ENCODE results near the gene FCRL1. TPM values are rescaled to one million over a fixed set of nuclear protein-coding genes. Genes with fewer than 3 reads are reported as not detected.

FCRL1 gene
- total RNA-seq, 2 experiments from 2014 or later = not detected

- no peak overlapping the region for H3K4me3 Mint-ChIP-seq
- H3K27ac Mint-ChIP-seq = no peak overlapping the region
- intact Hi-C loops (cut with micrococcal nuclease) = no loop called here
- H3K9me3 Mint-ChIP-seq = no peaks in the 10 kb centered on the region
- no peaks in the 10 kb centered on the region for H3K4me1 Mint-ChIP-seq (ENCODE audit: low read depth)
- peaks cover 2% of the 10 kb centered on the region for H3K27me3 Mint-ChIP-seq (ENCODE audit: low read depth)
- H3K36me3 Mint-ChIP-seq (ENCODE audit: low read depth) = no peaks in the 10 kb centered on the region
- DNase-seq = no peak
- CTCF ChIA-PET = no interaction called here
Observed at GRCh38 chr1:157831968-157832626, 12.2 kb upstream of the FCRL1 start.

DNA sequence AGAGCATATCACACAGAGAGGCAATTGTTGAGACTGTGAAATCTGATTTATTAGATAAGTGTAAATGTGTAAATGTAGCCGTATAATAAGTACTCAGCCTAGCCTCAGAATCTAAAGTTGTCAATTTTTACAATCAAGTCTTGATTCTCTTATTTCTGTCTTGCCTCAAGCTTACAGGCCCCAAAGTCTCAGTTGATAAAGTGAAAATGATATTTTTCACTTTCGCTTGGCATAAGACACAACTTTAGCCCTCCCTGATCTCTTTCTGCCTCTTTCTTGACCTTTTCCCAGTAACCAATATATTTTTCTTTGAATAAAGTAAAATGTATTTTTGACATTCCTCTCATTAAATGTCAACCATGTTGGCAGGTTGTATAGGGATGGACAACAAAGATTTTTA, 11.0 kb upstream of the FCRL1 start:
- Mint-ChIP-seq H3K27me3 (ENCODE audit: low read depth) (peaks cover 2% of the 10 kb centered on the region), H3K27ac (no peak overlapping the region), H3K4me3 (no peak overlapping the region), H3K9me3 (no peaks in the 10 kb centered on the region), H3K36me3 (ENCODE audit: low read depth) (no peaks in the 10 kb centered on the region), H3K4me1 (ENCODE audit: low read depth) (no peaks in the 10 kb centered on the region)
- CTCF ChIA-PET = no interaction called here
- intact Hi-C loops (cut with micrococcal nuclease) = no loop called here
- DNase-seq = no peak

GRCh38 chr1:157829711-157830110, 9.8 kb upstream of the FCRL1 start:
- no peak for DNase-seq
- intact Hi-C loops (cut with micrococcal nuclease) = loop anchor here (5.0 kb wide), 1 partner anchor 37 kb away; no protein-coding TSS in a partner anchor
- H3K36me3 Mint-ChIP-seq (ENCODE audit: low read depth) = no peaks in the 10 kb centered on the region
- CTCF ChIA-PET = no interaction called here
- H3K27ac Mint-ChIP-seq = no peak overlapping the region
- no peaks in the 10 kb centered on the region for H3K9me3 Mint-ChIP-seq
- no peaks in the 10 kb centered on the region for H3K4me1 Mint-ChIP-seq (ENCODE audit: low read depth)
- no peak overlapping the region for H3K4me3 Mint-ChIP-seq
- H3K27me3 Mint-ChIP-seq (ENCODE audit: low read depth) = peaks cover 4% of the 10 kb centered on the region

DNA sequence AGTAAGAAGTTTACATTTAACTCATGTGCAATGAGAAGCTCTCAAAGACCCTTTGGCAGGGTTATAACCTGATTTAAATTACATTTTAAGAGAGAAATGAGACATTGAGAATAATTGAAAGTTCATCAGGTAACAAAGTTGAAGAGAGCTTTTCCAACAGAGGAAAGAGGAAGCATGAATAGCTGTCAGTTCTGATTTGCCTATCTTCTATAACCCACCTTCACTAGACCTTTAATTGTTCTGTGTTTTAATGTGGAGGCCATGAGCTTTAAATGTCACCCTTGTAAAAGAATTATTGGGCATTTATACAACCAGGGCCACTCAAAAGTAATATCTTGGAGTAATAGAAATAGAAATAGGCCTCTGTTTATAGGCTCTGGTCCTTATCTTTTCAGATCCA, 9.3 kb upstream of the FCRL1 start:
- CTCF ChIA-PET = interaction anchor here (0.7 kb wide), 1 partner anchor 118 kb away, joined by 4 read pairs; no protein-coding TSS in a partner anchor
- no peaks in the 10 kb centered on the region for H3K9me3 Mint-ChIP-seq
- no peak overlapping the region for H3K27ac Mint-ChIP-seq
- no peaks in the 10 kb centered on the region for H3K36me3 Mint-ChIP-seq (ENCODE audit: low read depth)
- no peak for DNase-seq
- H3K4me3 Mint-ChIP-seq = no peak overlapping the region
- peaks cover 4% of the 10 kb centered on the region for H3K27me3 Mint-ChIP-seq (ENCODE audit: low read depth)
- intact Hi-C loops (cut with micrococcal nuclease) = loop anchor here (5.0 kb wide), 1 partner anchor 37 kb away; no protein-coding TSS in a partner anchor
- no peaks in the 10 kb centered on the region for H3K4me1 Mint-ChIP-seq (ENCODE audit: low read depth)

- Mint-ChIP-seq H3K4me1 (ENCODE audit: low read depth) (no peaks in the 10 kb centered on the region), H3K27me3 (ENCODE audit: low read depth) (peaks cover 5% of the 10 kb centered on the region), H3K36me3 (ENCODE audit: low read depth) (no peaks in the 10 kb centered on the region), H3K4me3 (no peak overlapping the region), H3K27ac (no peak overlapping the region), H3K9me3 (no peaks in the 10 kb centered on the region)
- CTCF ChIA-PET = no interaction called here
- intact Hi-C loops (cut with micrococcal nuclease) = no loop called here
- DNase-seq = no peak
Observed at GRCh38 chr1:157820299-157820698, 379 bp upstream of the FCRL1 start.

GRCh38 chr1:157819215-157819614, 705 bp downstream of the FCRL1 start:
- intact Hi-C loops (cut with micrococcal nuclease) = no loop called here
- Mint-ChIP-seq H3K27ac (no peak overlapping the region), H3K36me3 (ENCODE audit: low read depth) (no peaks in the 10 kb centered on the region), H3K4me3 (no peak overlapping the region), H3K27me3 (ENCODE audit: low read depth) (peaks cover 7% of the 10 kb centered on the region), H3K4me1 (ENCODE audit: low read depth) (no peaks in the 10 kb centered on the region), H3K9me3 (peaks cover 2% of the 10 kb centered on the region)
- CTCF ChIA-PET = no interaction called here
- DNase-seq = no peak

GRCh38 chr1:157813269-157813668, 6.7 kb downstream of the FCRL1 start:
- Mint-ChIP-seq H3K4me1 (ENCODE audit: low read depth) (no peaks in the 10 kb centered on the region), H3K9me3 (peaks cover 18% of the 10 kb centered on the region)
- CTCF ChIA-PET = no interaction called here

DNA sequence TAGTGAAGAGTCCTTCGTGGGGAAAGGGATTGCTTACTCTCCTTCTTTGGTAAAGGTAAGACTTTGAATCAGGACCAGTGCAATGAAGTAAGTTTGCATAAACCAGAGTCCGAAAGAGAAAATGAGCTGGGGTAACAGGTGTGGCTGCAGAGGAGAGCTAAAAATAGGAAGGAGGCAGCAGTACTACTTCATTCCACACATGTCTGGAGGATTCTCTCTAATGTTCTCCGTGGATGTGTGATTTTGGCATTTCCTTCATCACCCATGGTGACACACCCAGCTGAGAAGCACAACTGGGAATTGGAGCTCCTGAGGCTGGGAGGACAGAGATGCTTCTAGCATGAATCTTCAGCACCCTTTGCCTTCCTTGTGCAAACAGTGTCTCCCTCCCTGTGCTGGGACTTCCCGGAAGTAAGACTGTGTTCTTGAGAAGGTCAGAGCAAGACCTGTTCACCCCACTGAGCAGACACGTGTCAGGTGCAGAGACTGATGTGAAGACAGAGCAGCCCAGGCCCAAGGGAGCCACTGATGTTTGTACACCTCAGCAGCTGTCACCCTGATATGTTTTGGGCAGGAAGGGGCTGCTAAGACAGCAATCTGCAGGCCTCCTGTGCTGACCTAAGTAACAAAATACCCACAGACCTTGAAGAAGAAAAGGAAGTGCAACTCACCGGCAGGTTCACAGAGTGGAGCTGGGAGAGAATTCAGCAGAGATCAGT, 13.3 kb downstream of the FCRL1 start:
- CTCF ChIA-PET = no interaction called here
- no peaks in the 10 kb centered on the region for H3K36me3 Mint-ChIP-seq (ENCODE audit: low read depth)
- H3K9me3 Mint-ChIP-seq = no peaks in the 10 kb centered on the region
- no peak for DNase-seq
- no peaks in the 10 kb centered on the region for H3K4me1 Mint-ChIP-seq (ENCODE audit: low read depth)
- peaks cover 4% of the 10 kb centered on the region for H3K27me3 Mint-ChIP-seq (ENCODE audit: low read depth)
- no peak overlapping the region for H3K4me3 Mint-ChIP-seq
- intact Hi-C loops (cut with micrococcal nuclease) = no loop called here
- H3K27ac Mint-ChIP-seq = no peak overlapping the region

More at GRCh38 chr1:157813269-157813668, 6.7 kb downstream of the FCRL1 start:
- no peak overlapping the region for H3K27ac Mint-ChIP-seq
- no peak for DNase-seq
- H3K27me3 Mint-ChIP-seq (ENCODE audit: low read depth) = peaks cover 7% of the 10 kb centered on the region
- intact Hi-C loops (cut with micrococcal nuclease) = no loop called here
- no peak overlapping the region for H3K4me3 Mint-ChIP-seq
- H3K36me3 Mint-ChIP-seq (ENCODE audit: low read depth) = no peaks in the 10 kb centered on the region

DNA sequence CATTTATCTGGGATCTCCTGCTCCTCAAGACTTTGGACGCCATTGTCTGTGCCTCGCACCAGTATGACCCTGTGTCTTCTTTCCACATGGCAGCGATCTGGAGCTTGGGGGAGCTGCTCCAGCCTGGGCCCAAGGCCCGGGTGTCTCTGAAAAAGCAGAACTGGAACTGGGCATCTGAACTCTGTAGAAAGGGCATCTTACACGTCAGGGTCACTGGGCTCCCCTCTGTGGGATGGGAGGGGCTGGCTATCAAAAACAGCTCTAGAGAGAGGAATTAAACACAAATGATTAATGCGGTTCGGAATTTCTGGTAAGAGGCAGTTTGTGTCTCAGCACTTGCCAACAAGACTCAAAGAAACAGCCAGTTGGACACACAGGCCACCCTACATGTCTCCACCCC, 16.1 kb downstream of the FCRL1 start:
- Mint-ChIP-seq H3K27ac (no peak overlapping the region), H3K9me3 (no peaks in the 10 kb centered on the region), H3K27me3 (ENCODE audit: low read depth) (peaks cover 4% of the 10 kb centered on the region), H3K36me3 (ENCODE audit: low read depth) (no peaks in the 10 kb centered on the region), H3K4me1 (ENCODE audit: low read depth) (no peaks in the 10 kb centered on the region), H3K4me3 (no peak overlapping the region)
- CTCF ChIA-PET = no interaction called here
- DNase-seq = no peak
- intact Hi-C loops (cut with micrococcal nuclease) = no loop called here

DNA sequence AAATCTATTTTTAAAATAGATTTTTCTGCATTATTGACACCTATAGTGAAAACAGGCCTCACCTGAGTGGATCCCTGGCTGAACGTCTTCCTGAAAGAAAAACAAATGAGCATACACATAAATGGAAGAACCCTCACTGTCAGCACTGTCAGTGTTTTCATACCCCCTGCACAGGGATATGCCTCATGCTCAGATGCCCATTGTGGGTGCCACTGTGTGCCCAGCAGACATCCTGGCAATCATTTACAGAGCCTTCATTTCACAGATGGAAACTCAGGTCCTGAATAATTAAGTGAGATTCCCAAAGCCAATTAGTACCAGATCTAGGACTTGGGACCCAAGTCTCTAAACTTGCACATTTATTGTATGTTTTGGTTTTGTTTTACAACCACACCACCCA, 19.9 kb downstream of the FCRL1 start:
- intact Hi-C loops (cut with micrococcal nuclease) = no loop called here
- Mint-ChIP-seq H3K4me3 (no peak overlapping the region), H3K27ac (no peak overlapping the region), H3K27me3 (ENCODE audit: low read depth) (peaks cover 2% of the 10 kb centered on the region), H3K4me1 (ENCODE audit: low read depth) (no peaks in the 10 kb centered on the region), H3K9me3 (no peaks in the 10 kb centered on the region), H3K36me3 (ENCODE audit: low read depth) (no peaks in the 10 kb centered on the region)
- DNase-seq = no peak
- CTCF ChIA-PET = no interaction called here

DNA sequence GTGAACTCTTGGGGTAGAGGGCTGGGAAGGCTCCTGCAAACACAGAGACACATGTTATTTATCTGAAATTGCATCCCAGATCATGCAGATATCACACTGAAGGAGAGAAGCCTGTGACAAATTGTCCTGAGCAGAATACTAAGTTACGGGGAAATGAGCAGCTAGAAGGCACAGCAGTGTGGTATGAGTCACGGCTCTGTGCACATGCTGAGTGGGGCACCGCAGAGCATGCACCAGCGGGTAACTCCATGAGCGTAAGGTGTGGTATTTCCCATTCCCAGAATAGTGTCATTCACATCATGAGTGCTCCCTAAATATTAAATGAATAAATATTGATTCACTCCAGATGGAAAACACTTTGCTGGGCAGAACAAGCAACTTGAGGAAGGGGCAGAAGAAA, 21.7 kb downstream of the FCRL1 start:
- Mint-ChIP-seq H3K9me3 (peaks cover 6% of the 10 kb centered on the region), H3K4me3 (no peak overlapping the region), H3K4me1 (ENCODE audit: low read depth) (no peaks in the 10 kb centered on the region), H3K27me3 (ENCODE audit: low read depth) (no peaks in the 10 kb centered on the region), H3K27ac (no peak overlapping the region), H3K36me3 (ENCODE audit: low read depth) (no peaks in the 10 kb centered on the region)
- intact Hi-C loops (cut with micrococcal nuclease) = no loop called here
- CTCF ChIA-PET = no interaction called here
- no peak for DNase-seq

DNA sequence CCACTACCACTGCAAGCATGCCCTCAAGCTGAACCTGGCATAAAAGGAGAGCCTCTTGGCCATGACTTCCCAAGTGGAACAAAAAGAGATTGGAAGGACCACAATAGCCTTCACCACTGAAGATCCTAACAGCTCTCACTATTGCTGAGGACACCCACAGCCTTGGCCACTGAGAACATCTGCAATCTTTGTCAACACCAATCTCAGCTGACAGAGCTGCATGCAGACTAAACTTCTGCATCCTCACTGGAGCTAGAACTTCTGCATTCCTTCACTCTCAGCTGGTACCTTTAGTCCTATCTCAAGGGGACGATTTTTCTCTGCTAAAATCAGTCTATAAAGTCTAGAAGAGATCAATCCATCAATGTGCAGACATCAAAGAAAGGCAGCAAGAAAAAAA, 34.7 kb downstream of the FCRL1 start:
- Mint-ChIP-seq H3K27me3 (ENCODE audit: low read depth) (peaks cover 8% of the 10 kb centered on the region), H3K4me1 (ENCODE audit: low read depth) (no peaks in the 10 kb centered on the region), H3K27ac (no peak overlapping the region), H3K36me3 (ENCODE audit: low read depth) (no peaks in the 10 kb centered on the region), H3K9me3 (no peaks in the 10 kb centered on the region), H3K4me3 (no peak overlapping the region)
- intact Hi-C loops (cut with micrococcal nuclease) = no loop called here
- CTCF ChIA-PET = no interaction called here
- DNase-seq = no peak

DNA sequence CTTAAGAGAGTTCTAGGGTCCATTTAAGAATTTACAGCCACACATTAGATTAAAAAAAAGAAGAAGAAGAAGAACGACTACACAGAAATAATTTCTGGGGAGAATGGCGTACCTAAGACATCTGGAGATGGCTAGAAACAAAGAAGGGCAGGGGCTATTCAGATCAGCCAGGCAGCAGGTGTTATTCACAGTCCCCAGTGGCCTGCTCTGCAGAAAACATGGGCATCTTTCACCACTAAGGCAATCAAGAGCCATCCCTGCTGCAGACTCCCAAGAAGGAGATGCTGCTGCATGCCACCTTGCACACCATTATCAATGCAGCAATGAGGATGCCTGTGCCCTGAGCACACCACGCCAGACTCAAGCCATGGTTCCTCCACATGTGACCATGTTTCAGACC, 35.1 kb downstream of the FCRL1 start:
- H3K36me3 Mint-ChIP-seq (ENCODE audit: low read depth) = no peaks in the 10 kb centered on the region
- no peaks in the 10 kb centered on the region for H3K9me3 Mint-ChIP-seq
- CTCF ChIA-PET = no interaction called here
- intact Hi-C loops (cut with micrococcal nuclease) = no loop called here
- no peak overlapping the region for H3K27ac Mint-ChIP-seq
- peaks cover 8% of the 10 kb centered on the region for H3K27me3 Mint-ChIP-seq (ENCODE audit: low read depth)
- DNase-seq = no peak
- no peaks in the 10 kb centered on the region for H3K4me1 Mint-ChIP-seq (ENCODE audit: low read depth)
- H3K4me3 Mint-ChIP-seq = no peak overlapping the region

All from activated naive CD4-positive, alpha-beta T cell treated with anti-CD3 and anti-CD28 coated beads for 36 hours (primary cell).